Upper lobe of right lung (tissue), 1 donor: ENCODE measurements around the gene IL1RN. TPM values are rescaled to one million over a fixed set of nuclear protein-coding genes. Genes with fewer than 3 reads are reported as not detected.

Source experiments
- ATAC-seq: fragments of 200-7000 bp; cut with Tn5 transposase; one replicate; pipeline ENCODE4 v1.9.1; 2020; ENCODE audit warnings: mild to moderate bottlenecking, moderate library complexity
- DNase-seq: peaks from one replicate; pipeline ENCODE4 v3.0.0-alpha.2; 2020
- H3K27ac ChIP-seq: fragments of 200-600 bp; one replicate; pipeline ENCODE4 v1.8.0; 2022
- H3K27me3 ChIP-seq: fragments of 200-600 bp; one replicate; pipeline ENCODE4 v1.8.0; 2022; ENCODE audit warnings: mild to moderate bottlenecking
- H3K36me3 ChIP-seq: fragments of 200-600 bp; one replicate; pipeline ENCODE4 v1.8.0; 2022
- H3K4me1 ChIP-seq: fragments of 200-600 bp; one replicate; pipeline ENCODE4 v1.8.0; 2022
- H3K4me3 ChIP-seq: fragments of 200-600 bp; one replicate; pipeline ENCODE4 v1.8.0; 2022; ENCODE audit warnings: mild to moderate bottlenecking
- H3K9me3 ChIP-seq: fragments of 200-600 bp; one replicate; pipeline ENCODE4 v1.8.0; 2022
- intact Hi-C: fragments of 100-400 bp; cut with DNase I; formaldehyde crosslinking; loops from one replicate; pipeline ENCODE4 v1.11.0; 2022
- total RNA-seq: library from RNA; stranded (reverse); fragmentation: NEBNext Ultra II Directional; extraction: Animal tissue kit (Norgen Biotek cat#: 25700); gene quantifications from one replicate; pipeline ENCODE4 v1.2.1, GENCODE V29; 2021
- TF ChIP-seq, protein P1 (sequence below): fragments of 200-600 bp; IDR thresholded peaks from one replicate; pipeline ENCODE4 v1.8.0; 2022; ENCODE audit warnings: antibody characterized with exemption
- donor health status: DM: no; HTN: yes; CAD: no; lungs with severe emphysema.

The IL1RN gene
- total RNA-seq, 1 donor from 2014 or later, result 41.7 TPM

DNA sequence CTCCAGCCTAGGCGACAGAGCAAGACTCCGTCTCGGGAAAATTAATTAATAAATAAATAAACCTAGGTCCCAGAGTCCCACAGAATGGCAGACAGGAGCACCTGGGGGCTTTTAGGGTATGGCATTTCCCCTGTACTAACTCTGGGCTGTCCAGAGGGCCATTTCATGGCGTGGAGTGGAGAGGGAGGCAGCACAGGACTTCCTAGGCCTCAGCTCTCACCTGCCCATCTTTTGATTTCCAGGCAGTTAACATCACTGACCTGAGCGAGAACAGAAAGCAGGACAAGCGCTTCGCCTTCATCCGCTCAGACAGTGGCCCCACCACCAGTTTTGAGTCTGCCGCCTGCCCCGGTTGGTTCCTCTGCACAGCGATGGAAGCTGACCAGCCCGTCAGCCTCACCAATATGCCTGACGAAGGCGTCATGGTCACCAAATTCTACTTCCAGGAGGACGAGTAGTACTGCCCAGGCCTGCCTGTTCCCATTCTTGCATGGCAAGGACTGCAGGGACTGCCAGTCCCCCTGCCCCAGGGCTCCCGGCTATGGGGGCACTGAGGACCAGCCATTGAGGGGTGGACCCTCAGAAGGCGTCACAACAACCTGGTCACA lies 5.1 kb downstream of the IL1RN start:
- ATAC-seq, result no peak
- intact Hi-C loops, result no loop called here

GRCh38 chr2:113133704-113134598 lies 6.6 kb downstream of the IL1RN start:
- ATAC-seq, result no peak
- TF ChIP-seq, protein P1, sequence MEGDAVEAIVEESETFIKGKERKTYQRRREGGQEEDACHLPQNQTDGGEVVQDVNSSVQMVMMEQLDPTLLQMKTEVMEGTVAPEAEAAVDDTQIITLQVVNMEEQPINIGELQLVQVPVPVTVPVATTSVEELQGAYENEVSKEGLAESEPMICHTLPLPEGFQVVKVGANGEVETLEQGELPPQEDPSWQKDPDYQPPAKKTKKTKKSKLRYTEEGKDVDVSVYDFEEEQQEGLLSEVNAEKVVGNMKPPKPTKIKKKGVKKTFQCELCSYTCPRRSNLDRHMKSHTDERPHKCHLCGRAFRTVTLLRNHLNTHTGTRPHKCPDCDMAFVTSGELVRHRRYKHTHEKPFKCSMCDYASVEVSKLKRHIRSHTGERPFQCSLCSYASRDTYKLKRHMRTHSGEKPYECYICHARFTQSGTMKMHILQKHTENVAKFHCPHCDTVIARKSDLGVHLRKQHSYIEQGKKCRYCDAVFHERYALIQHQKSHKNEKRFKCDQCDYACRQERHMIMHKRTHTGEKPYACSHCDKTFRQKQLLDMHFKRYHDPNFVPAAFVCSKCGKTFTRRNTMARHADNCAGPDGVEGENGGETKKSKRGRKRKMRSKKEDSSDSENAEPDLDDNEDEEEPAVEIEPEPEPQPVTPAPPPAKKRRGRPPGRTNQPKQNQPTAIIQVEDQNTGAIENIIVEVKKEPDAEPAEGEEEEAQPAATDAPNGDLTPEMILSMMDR, result no peak
- Histone ChIP-seq H3K9me3 (no peaks in the 10 kb centered on the region), H3K27ac (no peak overlapping the region), H3K36me3 (no peaks in the 10 kb centered on the region), H3K4me3 (no peak overlapping the region), H3K4me1 (peaks cover 2% of the 10 kb centered on the region), H3K27me3 (no peaks in the 10 kb centered on the region)
- intact Hi-C loops, result no loop called here
- DNase-seq, result no peak

More for the DNA sequence above, 5.1 kb downstream of the IL1RN start:
- no peaks in the 10 kb centered on the region for H3K27me3 ChIP-seq
- H3K9me3 ChIP-seq, result no peaks in the 10 kb centered on the region
- no peak overlapping the region for H3K27ac ChIP-seq
- DNase-seq, result no peak
- H3K36me3 ChIP-seq, result no peaks in the 10 kb centered on the region
- TF ChIP-seq, protein P1, result no peak
- no peak overlapping the region for H3K4me3 ChIP-seq
- H3K4me1 ChIP-seq, result no peaks in the 10 kb centered on the region

GRCh38 chr2:113134717-113135116 lies 7.3 kb downstream of the IL1RN start:
- intact Hi-C loops, result no loop called here
- no peaks in the 10 kb centered on the region for H3K36me3 ChIP-seq
- TF ChIP-seq, protein P1, result no peak
- H3K27me3 ChIP-seq, result no peaks in the 10 kb centered on the region
- no peak overlapping the region for H3K27ac ChIP-seq
- DNase-seq, result no peak
- peaks cover 2% of the 10 kb centered on the region for H3K4me1 ChIP-seq
- no peaks in the 10 kb centered on the region for H3K9me3 ChIP-seq
- ATAC-seq, result no peak
- H3K4me3 ChIP-seq, result no peak overlapping the region

DNA sequence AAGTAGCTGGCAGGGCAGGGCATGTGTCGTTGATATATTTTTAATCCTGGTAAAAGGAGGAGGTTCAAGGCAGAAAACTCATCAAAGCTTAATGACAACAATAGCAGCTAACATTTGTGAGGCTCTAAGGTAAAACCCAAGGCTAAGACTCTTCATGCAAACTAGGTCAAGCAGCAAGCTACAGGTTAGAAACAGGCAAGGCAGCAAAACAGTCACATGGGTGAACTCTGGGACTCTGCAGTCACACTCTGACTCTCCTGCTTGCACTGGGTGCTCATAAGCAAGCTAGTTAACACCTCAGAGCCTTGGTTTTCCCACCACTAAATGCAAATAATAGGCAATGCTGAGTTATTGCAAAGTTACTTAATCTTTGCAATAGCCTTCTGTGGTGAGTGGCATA lies 7.9 kb downstream of the IL1RN start:
- ATAC-seq, result no peak
- TF ChIP-seq, protein P1, result no peak
- Histone ChIP-seq H3K4me1 (peaks cover 2% of the 10 kb centered on the region), H3K27ac (no peak overlapping the region), H3K9me3 (no peaks in the 10 kb centered on the region), H3K4me3 (no peak overlapping the region), H3K36me3 (no peaks in the 10 kb centered on the region), H3K27me3 (no peaks in the 10 kb centered on the region)
- no peak for DNase-seq
- intact Hi-C loops, result no loop called here

DNA sequence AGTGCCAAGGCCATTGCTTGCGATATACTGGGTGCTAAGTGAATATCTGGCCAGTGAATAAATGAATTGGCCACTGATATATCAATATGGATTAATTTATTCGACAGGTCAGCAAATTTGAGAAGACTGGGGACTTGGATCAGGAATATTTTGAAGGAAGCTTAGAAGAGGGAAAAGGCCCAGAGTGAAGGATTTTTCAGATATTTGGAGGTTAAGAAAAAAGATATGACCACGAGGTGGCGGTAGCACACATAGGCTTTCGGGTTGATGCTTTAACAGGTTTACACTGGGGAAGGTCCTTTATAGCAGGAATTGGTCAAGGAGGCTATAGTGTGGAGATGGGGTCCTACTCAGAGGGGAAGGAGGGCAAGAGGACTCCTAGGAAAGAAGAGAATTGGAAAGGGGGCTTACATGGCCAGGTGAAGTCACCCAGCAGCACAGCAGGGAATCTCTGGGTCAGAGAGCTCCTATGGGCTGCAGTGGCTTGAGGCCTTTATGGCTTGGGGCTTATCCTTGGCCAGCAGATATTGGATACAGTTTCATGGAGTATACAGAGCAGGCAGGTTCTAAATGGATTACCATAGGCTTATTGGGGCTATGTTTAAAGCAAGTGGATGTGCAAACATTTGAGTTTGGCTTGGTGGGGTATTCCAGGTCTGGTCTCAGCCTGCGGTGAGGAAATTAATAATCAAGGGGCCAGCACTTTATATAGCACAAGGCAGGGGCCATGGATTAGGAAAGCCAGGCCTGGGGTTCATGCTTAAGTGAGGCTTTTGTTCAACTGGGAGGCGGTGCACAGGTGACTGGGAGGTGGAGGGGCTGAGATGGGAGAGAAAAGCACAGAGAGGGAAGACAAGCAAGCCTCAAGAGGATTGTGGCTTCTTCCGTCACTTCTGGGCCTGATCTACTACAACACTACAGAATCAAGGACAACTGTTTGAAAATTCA lies 9.7 kb downstream of the IL1RN start:
- H3K27me3 ChIP-seq, result no peaks in the 10 kb centered on the region
- H3K9me3 ChIP-seq, result no peaks in the 10 kb centered on the region
- H3K36me3 ChIP-seq, result no peaks in the 10 kb centered on the region
- peaks cover 2% of the 10 kb centered on the region for H3K4me1 ChIP-seq
- intact Hi-C loops, result no loop called here
- no peak for DNase-seq
- TF ChIP-seq, protein P1, result peak; percentile 63
- H3K27ac ChIP-seq, result no peak overlapping the region
- H3K4me3 ChIP-seq, result no peak overlapping the region
- ATAC-seq, result peak; percentile 76
